Prostate gland (tissue), 2 donors: ENCODE results near the gene ITGB5.

Experiments used
- POLR2A ChIP-seq: fragments of 450-650 bp; IDR thresholded peaks from one replicate; pipeline ENCODE4 v1.6.1; 2016; ENCODE audit warnings: antibody characterized with exemption, mild to moderate bottlenecking
- POLR2AphosphoS5 ChIP-seq: sonication (generic); formaldehyde crosslinking; IDR thresholded peaks from one replicate; pipeline ENCODE4 v1.6.1; 2017; ENCODE audit warnings: antibody characterized with exemption
- TF ChIP-seq, protein P1 (sequence below), 4 experiments: fragments of 200-600 bp in 2 of 4; fragments of 450-650 bp in 2 of 4; sonication (generic) in 2 of 4; IDR thresholded peaks; 1 replicate in 3 of 4; 2 replicates in 1 of 4; pipeline ENCODE4 v1.5.1; 2016 to 2019; ENCODE audit warnings: antibody characterized with exemption in 4 of 4, mild to moderate bottlenecking in 2 of 4, moderate library complexity in 2 of 4

DNA sequence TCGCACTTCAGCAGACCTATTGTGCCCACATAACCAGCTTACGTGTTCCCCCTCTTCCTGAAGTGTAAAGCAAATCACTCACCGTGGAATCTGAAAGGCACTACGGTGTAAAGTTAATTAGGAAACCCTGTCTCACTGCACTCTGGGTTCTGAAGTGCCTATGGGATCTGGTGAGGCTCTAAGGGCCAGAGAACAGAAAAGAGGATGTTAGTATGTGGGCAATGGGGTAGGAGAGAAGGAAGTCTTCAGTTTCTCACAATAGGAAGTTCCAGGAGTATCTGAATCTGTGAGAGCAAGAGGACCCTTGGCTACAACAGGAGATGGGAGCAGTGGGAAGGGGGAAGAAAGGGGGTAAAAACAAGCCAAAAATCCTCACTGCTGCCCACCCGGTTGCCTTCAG, 71.4 kb downstream of the ITGB5 start:
- TF ChIP-seq, protein P1, sequence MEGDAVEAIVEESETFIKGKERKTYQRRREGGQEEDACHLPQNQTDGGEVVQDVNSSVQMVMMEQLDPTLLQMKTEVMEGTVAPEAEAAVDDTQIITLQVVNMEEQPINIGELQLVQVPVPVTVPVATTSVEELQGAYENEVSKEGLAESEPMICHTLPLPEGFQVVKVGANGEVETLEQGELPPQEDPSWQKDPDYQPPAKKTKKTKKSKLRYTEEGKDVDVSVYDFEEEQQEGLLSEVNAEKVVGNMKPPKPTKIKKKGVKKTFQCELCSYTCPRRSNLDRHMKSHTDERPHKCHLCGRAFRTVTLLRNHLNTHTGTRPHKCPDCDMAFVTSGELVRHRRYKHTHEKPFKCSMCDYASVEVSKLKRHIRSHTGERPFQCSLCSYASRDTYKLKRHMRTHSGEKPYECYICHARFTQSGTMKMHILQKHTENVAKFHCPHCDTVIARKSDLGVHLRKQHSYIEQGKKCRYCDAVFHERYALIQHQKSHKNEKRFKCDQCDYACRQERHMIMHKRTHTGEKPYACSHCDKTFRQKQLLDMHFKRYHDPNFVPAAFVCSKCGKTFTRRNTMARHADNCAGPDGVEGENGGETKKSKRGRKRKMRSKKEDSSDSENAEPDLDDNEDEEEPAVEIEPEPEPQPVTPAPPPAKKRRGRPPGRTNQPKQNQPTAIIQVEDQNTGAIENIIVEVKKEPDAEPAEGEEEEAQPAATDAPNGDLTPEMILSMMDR (IDR thresholded peaks at IDR 0.05) = no peak
- TF ChIP-seq POLR2A = no peak
- no peak for TF ChIP-seq POLR2AphosphoS5
